ENCODE results near the gene THBD. TPM values are rescaled to one million over a fixed set of nuclear protein-coding genes. Genes with fewer than 3 reads are reported as not detected.

THBD gene
- total and polyA plus RNA-seq, 9 of the 15 experiments (the other 6 are each of a cell fraction or from before 2014, with no cell fraction given), result 0.07 to 0.49 (median 0.33) TPM

DNA sequence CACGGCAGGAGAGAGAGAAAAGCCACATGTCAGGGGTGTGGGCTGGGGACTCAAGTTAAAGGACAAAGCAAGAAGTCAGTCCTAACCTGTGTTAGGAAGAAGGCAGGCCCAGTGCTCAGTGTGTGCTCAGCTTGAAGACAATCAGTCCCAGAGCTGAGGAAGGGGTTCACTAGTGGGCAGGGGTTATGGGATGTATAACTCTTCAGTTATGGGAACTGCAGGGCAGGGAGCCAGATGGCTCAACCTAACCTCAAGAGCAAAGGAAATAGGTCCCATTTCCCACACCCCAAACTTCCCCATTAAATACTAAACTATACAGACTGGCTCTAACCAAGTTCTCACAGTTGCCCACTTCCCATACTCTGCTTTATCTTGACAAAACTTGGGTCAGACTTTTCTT is 21.8 kb downstream of the THBD start (continued):
- TF ChIP-seq, protein P1, sequence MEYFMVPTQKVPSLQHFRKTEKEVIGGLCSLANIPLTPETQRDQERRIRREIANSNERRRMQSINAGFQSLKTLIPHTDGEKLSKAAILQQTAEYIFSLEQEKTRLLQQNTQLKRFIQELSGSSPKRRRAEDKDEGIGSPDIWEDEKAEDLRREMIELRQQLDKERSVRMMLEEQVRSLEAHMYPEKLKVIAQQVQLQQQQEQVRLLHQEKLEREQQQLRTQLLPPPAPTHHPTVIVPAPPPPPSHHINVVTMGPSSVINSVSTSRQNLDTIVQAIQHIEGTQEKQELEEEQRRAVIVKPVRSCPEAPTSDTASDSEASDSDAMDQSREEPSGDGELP (CRISPR knock-in tag; IDR thresholded peaks at IDR 0.05; ENCODE audit: borderline replicate concordance), result no peak
- no peak for TF ChIP-seq PHTF2 (CRISPR knock-in tag; IDR thresholded peaks at IDR 0.05)
- TF ChIP-seq E2F3 (CRISPR knock-in tag; IDR thresholded peaks at IDR 0.05), result no peak
- TF ChIP-seq ZNF318 (IDR thresholded peaks at IDR 0.05; ENCODE audit: borderline replicate concordance in 1 of 2, low read depth in 1 of 2), result no peak
- no peak for TF ChIP-seq ZNF639 (CRISPR knock-in tag; conservative IDR thresholded peaks at IDR 0.05 in 1 of 2, IDR thresholded peaks at IDR 0.05 in 1 of 2)
- TF ChIP-seq XRCC4 (IDR thresholded peaks at IDR 0.05; ENCODE audit: extremely low read depth, insufficient read depth, insufficient read length), result no peak
- no peak for TF ChIP-seq ZC3H8 (IDR thresholded peaks at IDR 0.05)
- TF ChIP-seq HIVEP1 (CRISPR knock-in tag; IDR thresholded peaks at IDR 0.05), result no peak
- no peak for TF ChIP-seq U2AF1 (optimal IDR thresholded peaks at IDR 0.05; ENCODE audit: low read depth, low read length)
- no peak for TF ChIP-seq HDAC8 (tag; IDR thresholded peaks at IDR 0.05)
- TF ChIP-seq PATZ1 (CRISPR knock-in tag; IDR thresholded peaks at IDR 0.05; ENCODE audit: borderline replicate concordance), result no peak
- no peak for TF ChIP-seq ZHX1 (conservative IDR thresholded peaks at IDR 0.05; ENCODE audit: low read length)
